HepG2 (cell line): ENCODE measurements around the gene PAQR6. TPM values are rescaled to one million over a fixed set of nuclear protein-coding genes. Genes with fewer than 3 reads are reported as not detected.

Experiments used
- ELF4 ChIP-seq: sonication (generic); formaldehyde crosslinking; IDR thresholded peaks from 2 replicates; pipeline ENCODE4 v1.5.0; 2020; ENCODE audit warnings: missing genetic modification reagents, mild to moderate bottlenecking, moderate library complexity, borderline replicate concordance
- KDM6A ChIP-seq: IDR thresholded peaks from 2 replicates; pipeline ENCODE4 v1.6.1; 2016; ENCODE audit warnings: low read depth
- ZNF225 ChIP-seq: sonication (generic); formaldehyde crosslinking; IDR thresholded peaks from 2 replicates; pipeline ENCODE4 v1.4.0; 2020; ENCODE audit warnings: mild to moderate bottlenecking, missing genetic modification reagents
- ZNF331 ChIP-seq: sonication (generic); formaldehyde crosslinking; IDR thresholded peaks from 2 replicates; pipeline ENCODE4 v1.4.0; 2020; ENCODE audit warnings: missing genetic modification reagents
- ZNF614 ChIP-seq: IDR thresholded peaks from 2 replicates; pipeline ENCODE4 v1.6.1; 2018; ENCODE audit warnings: missing biosample characterization, missing genetic modification reagents, inconsistent platforms, borderline replicate concordance
- ZNF7 ChIP-seq: IDR thresholded peaks from 2 replicates; pipeline ENCODE4 v1.6.1; 2016; ENCODE audit warnings: missing biosample characterization, missing genetic modification reagents
- ZNF839 ChIP-seq: sonication (generic); formaldehyde crosslinking; IDR thresholded peaks from 2 replicates; pipeline ENCODE4 v1.4.0; 2020; ENCODE audit warnings: missing genetic modification reagents, mild to moderate bottlenecking, borderline replicate concordance
- polyA plus RNA-seq, 8 experiments: library from polyadenylated mRNA; depleted of rRNA in 3 of 8; stranded (reverse) in 7 of 8; unstranded in 1 of 8; fragments of >200 nt; fragmentation: Illumina TruSeq in 4 of 8; extraction: Trizol in 4 of 8; gene quantifications; 2 replicates each; pipeline versions ENCODE4 v1.2.1 to v1.2.3, GENCODE V29; 2011 to 2016; ENCODE audit warnings: low read depth in 4 of 8, missing spikeins in 1 of 8, mixed read lengths in 1 of 8; ENCODE audit not compliant: insufficient read depth in 1 of 8
- total RNA-seq, 5 experiments: library from RNA; depleted of rRNA; stranded (reverse); fragments of >200 nt; fragmentation: Illumina TruSeq; extraction: Trizol; gene quantifications; 2 replicates each; pipeline ENCODE4 v1.2.3, GENCODE V29; 2016; ENCODE audit warnings: low read depth in 1 of 5
- TF ChIP-seq, protein P1 (sequence below): sonication (generic); formaldehyde crosslinking; IDR thresholded peaks from 2 replicates; pipeline ENCODE4 v1.4.0; 2020; ENCODE audit warnings: missing genetic modification reagents
- TF ChIP-seq, protein P2 (sequence below): sonication (generic); formaldehyde crosslinking; IDR thresholded peaks from 2 replicates; pipeline ENCODE4 v1.8.0; 2022; ENCODE audit warnings: low read depth, missing genetic modification reagents
- TF ChIP-seq, protein P3 (sequence below): sonication (generic); formaldehyde crosslinking; IDR thresholded peaks from 2 replicates; pipeline ENCODE4 v1.8.1; 2023; ENCODE audit warnings: mild to moderate bottlenecking, inconsistent platforms, moderate library complexity, missing genetic modification reagents, borderline replicate concordance
- TF ChIP-seq, protein P4 (sequence below): IDR thresholded peaks from 2 replicates; pipeline ENCODE4 v1.6.1; 2016; ENCODE audit warnings: low read depth, missing genetic modification reagents, missing compliant biosample characterization
- TF ChIP-seq, protein P5 (sequence below): sonication (generic); formaldehyde crosslinking; IDR thresholded peaks from 2 replicates; pipeline ENCODE4 v1.4.0; 2020; ENCODE audit warnings: missing genetic modification reagents

The PAQR6 gene
- total and polyA plus RNA-seq, 2 of the 13 experiments (the other 11 are each of a cell fraction or from before 2014, with no cell fraction given), result 0.82 to 1.4 TPM

DNA sequence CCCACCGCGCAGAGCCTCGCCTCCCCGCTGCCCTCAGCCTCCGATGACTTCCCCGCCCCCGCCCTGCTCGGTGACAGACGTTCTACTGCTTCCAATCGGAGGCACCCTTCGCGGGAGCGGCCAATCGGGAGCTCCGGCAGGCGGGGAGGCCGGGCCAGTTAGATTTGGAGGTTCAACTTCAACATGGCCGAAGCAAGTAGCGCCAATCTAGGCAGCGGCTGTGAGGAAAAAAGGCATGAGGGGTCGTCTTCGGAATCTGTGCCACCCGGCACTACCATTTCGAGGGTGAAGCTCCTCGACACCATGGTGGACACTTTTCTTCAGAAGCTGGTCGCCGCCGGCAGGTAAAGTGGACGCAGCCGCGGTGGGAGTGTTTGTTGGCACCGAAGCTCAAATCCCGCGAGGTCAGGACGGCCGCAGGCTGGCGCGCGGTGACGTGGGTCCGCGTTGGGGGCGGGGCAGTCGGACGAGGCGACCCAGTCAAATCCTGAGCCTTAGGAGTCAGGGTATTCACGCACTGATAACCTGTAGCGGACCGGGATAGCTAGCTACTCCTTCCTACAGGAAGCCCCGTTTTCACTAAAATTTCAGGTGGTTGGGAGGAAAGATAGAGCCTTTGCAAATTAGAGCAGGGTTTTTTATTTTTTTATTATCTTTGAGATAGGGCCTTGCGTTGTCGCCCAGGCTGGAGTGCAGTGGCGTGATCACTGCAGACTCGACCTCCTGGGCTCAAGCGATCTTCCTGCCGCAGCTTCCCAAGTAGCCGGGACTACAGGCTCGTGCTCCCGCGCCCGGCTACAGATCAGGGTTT lies 34.8 kb downstream of the PAQR6 start, which contains the start of gene PMF1 (continued):
- TF ChIP-seq, protein P1, sequence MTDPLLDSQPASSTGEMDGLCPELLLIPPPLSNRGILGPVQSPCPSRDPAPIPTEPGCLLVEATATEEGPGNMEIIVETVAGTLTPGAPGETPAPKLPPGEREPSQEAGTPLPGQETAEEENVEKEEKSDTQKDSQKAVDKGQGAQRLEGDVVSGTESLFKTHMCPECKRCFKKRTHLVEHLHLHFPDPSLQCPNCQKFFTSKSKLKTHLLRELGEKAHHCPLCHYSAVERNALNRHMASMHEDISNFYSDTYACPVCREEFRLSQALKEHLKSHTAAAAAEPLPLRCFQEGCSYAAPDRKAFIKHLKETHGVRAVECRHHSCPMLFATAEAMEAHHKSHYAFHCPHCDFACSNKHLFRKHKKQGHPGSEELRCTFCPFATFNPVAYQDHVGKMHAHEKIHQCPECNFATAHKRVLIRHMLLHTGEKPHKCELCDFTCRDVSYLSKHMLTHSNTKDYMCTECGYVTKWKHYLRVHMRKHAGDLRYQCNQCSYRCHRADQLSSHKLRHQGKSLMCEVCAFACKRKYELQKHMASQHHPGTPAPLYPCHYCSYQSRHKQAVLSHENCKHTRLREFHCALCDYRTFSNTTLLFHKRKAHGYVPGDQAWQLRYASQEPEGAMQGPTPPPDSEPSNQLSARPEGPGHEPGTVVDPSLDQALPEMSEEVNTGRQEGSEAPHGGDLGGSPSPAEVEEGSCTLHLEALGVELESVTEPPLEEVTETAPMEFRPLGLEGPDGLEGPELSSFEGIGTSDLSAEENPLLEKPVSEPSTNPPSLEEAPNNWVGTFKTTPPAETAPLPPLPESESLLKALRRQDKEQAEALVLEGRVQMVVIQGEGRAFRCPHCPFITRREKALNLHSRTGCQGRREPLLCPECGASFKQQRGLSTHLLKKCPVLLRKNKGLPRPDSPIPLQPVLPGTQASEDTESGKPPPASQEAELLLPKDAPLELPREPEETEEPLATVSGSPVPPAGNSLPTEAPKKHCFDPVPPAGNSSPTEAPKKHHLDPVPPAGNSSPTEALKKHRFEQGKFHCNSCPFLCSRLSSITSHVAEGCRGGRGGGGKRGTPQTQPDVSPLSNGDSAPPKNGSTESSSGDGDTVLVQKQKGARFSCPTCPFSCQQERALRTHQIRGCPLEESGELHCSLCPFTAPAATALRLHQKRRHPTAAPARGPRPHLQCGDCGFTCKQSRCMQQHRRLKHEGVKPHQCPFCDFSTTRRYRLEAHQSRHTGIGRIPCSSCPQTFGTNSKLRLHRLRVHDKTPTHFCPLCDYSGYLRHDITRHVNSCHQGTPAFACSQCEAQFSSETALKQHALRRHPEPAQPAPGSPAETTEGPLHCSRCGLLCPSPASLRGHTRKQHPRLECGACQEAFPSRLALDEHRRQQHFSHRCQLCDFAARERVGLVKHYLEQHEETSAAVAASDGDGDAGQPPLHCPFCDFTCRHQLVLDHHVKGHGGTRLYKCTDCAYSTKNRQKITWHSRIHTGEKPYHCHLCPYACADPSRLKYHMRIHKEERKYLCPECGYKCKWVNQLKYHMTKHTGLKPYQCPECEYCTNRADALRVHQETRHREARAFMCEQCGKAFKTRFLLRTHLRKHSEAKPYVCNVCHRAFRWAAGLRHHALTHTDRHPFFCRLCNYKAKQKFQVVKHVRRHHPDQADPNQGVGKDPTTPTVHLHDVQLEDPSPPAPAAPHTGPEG (CRISPR knock-in tag), result no peak
- TF ChIP-seq KDM6A (CRISPR knock-in tag) (no peak), ZNF839 (CRISPR knock-in tag) (no peak), ZNF7 (no peak), ELF4 (CRISPR knock-in tag) (no peak), ZNF225 (CRISPR knock-in tag) (peak; percentile 86), ZNF614 (CRISPR knock-in tag) (no peak; the same call in 1 of the 2 replicates), ZNF331 (no peak)
- TF ChIP-seq, protein P2, sequence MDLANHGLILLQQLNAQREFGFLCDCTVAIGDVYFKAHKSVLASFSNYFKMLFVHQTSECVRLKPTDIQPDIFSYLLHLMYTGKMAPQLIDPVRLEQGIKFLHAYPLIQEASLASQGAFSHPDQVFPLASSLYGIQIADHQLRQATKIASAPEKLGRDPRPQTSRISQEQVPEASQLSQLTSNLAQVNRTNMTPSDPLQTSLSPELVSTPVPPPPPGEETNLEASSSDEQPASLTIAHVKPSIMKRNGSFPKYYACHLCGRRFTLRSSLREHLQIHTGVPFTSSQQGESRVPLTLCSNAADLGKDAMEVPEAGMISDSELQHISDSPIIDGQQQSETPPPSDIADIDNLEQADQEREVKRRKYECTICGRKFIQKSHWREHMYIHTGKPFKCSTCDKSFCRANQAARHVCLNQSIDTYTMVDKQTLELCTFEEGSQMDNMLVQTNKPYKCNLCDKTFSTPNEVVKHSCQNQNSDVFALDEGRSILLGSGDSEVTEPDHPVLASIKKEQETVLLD (CRISPR knock-in tag), result no peak
- TF ChIP-seq, protein P3, sequence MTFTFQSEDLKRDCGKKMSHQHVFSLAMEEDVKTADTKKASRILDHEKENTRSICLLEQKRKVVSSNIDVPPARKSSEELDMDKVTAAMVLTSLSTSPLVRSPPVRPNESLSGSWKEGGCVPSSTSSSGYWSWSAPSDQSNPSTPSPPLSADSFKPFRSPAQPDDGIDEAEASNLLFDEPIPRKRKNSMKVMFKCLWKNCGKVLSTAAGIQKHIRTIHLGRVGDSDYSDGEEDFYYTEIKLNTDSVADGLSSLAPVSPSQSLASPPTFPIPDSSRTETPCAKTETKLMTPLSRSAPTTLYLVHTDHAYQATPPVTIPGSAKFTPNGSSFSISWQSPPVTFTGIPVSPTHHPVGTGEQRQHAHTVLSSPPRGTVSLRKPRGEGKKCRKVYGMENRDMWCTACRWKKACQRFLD, result peak; percentile 90; the same call in 1 of the 2 replicates
- TF ChIP-seq, protein P4, sequence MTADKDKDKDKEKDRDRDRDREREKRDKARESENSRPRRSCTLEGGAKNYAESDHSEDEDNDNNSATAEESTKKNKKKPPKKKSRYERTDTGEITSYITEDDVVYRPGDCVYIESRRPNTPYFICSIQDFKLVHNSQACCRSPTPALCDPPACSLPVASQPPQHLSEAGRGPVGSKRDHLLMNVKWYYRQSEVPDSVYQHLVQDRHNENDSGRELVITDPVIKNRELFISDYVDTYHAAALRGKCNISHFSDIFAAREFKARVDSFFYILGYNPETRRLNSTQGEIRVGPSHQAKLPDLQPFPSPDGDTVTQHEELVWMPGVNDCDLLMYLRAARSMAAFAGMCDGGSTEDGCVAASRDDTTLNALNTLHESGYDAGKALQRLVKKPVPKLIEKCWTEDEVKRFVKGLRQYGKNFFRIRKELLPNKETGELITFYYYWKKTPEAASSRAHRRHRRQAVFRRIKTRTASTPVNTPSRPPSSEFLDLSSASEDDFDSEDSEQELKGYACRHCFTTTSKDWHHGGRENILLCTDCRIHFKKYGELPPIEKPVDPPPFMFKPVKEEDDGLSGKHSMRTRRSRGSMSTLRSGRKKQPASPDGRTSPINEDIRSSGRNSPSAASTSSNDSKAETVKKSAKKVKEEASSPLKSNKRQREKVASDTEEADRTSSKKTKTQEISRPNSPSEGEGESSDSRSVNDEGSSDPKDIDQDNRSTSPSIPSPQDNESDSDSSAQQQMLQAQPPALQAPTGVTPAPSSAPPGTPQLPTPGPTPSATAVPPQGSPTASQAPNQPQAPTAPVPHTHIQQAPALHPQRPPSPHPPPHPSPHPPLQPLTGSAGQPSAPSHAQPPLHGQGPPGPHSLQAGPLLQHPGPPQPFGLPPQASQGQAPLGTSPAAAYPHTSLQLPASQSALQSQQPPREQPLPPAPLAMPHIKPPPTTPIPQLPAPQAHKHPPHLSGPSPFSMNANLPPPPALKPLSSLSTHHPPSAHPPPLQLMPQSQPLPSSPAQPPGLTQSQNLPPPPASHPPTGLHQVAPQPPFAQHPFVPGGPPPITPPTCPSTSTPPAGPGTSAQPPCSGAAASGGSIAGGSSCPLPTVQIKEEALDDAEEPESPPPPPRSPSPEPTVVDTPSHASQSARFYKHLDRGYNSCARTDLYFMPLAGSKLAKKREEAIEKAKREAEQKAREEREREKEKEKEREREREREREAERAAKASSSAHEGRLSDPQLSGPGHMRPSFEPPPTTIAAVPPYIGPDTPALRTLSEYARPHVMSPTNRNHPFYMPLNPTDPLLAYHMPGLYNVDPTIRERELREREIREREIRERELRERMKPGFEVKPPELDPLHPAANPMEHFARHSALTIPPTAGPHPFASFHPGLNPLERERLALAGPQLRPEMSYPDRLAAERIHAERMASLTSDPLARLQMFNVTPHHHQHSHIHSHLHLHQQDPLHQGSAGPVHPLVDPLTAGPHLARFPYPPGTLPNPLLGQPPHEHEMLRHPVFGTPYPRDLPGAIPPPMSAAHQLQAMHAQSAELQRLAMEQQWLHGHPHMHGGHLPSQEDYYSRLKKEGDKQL, result no peak
- TF ChIP-seq, protein P5, sequence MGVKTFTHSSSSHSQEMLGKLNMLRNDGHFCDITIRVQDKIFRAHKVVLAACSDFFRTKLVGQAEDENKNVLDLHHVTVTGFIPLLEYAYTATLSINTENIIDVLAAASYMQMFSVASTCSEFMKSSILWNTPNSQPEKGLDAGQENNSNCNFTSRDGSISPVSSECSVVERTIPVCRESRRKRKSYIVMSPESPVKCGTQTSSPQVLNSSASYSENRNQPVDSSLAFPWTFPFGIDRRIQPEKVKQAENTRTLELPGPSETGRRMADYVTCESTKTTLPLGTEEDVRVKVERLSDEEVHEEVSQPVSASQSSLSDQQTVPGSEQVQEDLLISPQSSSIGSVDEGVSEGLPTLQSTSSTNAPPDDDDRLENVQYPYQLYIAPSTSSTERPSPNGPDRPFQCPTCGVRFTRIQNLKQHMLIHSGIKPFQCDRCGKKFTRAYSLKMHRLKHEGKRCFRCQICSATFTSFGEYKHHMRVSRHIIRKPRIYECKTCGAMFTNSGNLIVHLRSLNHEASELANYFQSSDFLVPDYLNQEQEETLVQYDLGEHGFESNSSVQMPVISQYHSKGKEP (CRISPR knock-in tag), result no peak; the same call in 1 of the 2 replicates
